ENCODE results near the gene SLC6A6.

SLC6A6 gene

GRCh38 chr3:14525685-14526631 lies 123.6 kb downstream of the SLC6A6 start:
- DNase-seq, result no peak

GRCh38 chr3:14528081-14528480 lies 125.7 kb downstream of the SLC6A6 start:
- no peak for DNase-seq

- no peak for DNase-seq
Measured at GRCh38 chr3:14531856-14532395, 129.5 kb downstream of the SLC6A6 start.

GRCh38 chr3:14532691-14533456 lies 130.5 kb downstream of the SLC6A6 start:
- DNase-seq, result no peak

GRCh38 chr3:14533457-14533958 lies 131.1 kb downstream of the SLC6A6 start:
- no peak for DNase-seq

- no peak for DNase-seq
Measured at GRCh38 chr3:14534516-14535191, 132.2 kb downstream of the SLC6A6 start.

- DNase-seq, result no peak
Measured at GRCh38 chr3:14535616-14536015, 133.2 kb downstream of the SLC6A6 start.

- no peak for DNase-seq
Measured at GRCh38 chr3:14536055-14536815, 133.8 kb downstream of the SLC6A6 start.

- DNase-seq, result no peak
Measured at GRCh38 chr3:14536837-14537589, 134.6 kb downstream of the SLC6A6 start.

GRCh38 chr3:14537590-14538450 lies 135.4 kb downstream of the SLC6A6 start:
- DNase-seq, result no peak

GRCh38 chr3:14538451-14539088 lies 136.2 kb downstream of the SLC6A6 start:
- DNase-seq, result no peak
